GM18505 (cell line): Measurements from ENCODE around the gene TRPM3.

Experiments used
- ATAC-seq: cut with Tn5 transposase; IDR thresholded peaks from one replicate; pipeline ENCODE4 v1.9.1; 2021; ENCODE audit not compliant: unreplicated experiment
- POLR2A ChIP-seq: IDR thresholded peaks from 4 replicates; pipeline ENCODE4 v1.6.1; 2011; ENCODE audit warnings: borderline replicate concordance; ENCODE audit not compliant: insufficient read depth, insufficient read length; ENCODE audit errors: extremely low read depth

Gene TRPM3

DNA sequence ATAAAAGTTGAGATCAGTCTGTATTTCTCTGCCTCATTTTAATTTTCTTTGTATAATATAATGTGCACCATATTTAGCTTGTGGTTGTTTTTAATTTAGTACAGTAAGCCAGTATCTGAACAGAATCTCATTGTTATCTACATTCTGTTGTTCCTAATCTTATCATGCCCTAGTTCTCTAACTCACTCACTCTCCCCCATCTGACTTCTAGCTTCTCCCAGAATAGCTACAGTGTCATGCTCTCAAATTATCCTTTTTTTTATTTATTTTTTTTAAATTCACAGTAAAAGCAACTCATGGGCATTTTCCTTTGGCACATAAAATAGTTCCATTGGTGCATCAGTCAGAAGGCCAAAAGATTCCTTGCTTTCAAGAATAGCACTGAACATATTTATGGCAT is 156.6 kb downstream of the TRPM3 start:
- no peak for ATAC-seq
- TF ChIP-seq POLR2A = no peak

- no peak for ATAC-seq
- TF ChIP-seq POLR2A = no peak
These were observed 157.9 kb downstream of the TRPM3 start for GRCh38 chr9:70963554-70963953.

GRCh38 chr9:70962761-70963440 is 158.5 kb downstream of the TRPM3 start:
- TF ChIP-seq POLR2A = no peak
- ATAC-seq = no peak

DNA sequence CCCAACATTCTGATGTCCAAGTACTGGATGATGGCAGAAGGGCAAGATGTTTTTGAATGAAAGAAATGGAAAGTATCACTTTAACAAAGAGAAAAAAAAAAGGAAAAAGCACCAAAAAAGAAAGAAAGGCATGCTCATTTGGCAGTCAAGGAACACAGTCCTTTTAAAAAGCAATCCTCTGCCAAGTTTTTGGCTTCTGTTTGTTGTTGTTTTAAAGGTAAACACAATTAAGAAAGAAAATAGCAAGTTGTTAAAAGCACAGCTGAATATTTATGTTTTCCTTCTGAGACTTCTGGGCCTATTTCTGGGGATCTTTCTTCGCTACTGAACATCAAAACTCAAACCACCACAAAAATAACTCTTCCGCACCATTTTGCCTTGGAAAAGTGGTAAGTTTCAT is 162.1 kb downstream of the TRPM3 start:
- no peak for TF ChIP-seq POLR2A
- ATAC-seq = no peak

GRCh38 chr9:70954596-70955143 is 166.8 kb downstream of the TRPM3 start:
- ATAC-seq = no peak
- TF ChIP-seq POLR2A = no peak

DNA sequence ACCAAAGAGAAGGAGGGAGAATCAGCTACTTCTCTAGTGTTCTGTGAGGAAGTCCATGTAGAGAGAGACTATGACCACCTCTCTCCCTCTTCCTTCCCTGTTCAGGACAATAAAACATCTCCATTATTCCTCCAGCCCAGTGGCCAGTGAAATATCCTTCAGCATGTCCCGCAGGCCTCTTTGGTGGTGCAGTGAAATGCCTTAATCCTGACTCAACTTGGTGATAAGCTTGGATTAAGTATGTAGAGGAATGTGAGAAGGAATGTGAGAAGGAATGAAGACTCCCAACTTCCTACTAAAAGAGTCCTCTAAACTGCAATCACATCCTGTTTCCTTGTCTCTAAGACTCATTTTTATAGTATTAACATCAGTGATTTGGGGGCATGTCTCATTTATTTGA is 167.3 kb downstream of the TRPM3 start:
- no peak for TF ChIP-seq POLR2A
- no peak for ATAC-seq

DNA sequence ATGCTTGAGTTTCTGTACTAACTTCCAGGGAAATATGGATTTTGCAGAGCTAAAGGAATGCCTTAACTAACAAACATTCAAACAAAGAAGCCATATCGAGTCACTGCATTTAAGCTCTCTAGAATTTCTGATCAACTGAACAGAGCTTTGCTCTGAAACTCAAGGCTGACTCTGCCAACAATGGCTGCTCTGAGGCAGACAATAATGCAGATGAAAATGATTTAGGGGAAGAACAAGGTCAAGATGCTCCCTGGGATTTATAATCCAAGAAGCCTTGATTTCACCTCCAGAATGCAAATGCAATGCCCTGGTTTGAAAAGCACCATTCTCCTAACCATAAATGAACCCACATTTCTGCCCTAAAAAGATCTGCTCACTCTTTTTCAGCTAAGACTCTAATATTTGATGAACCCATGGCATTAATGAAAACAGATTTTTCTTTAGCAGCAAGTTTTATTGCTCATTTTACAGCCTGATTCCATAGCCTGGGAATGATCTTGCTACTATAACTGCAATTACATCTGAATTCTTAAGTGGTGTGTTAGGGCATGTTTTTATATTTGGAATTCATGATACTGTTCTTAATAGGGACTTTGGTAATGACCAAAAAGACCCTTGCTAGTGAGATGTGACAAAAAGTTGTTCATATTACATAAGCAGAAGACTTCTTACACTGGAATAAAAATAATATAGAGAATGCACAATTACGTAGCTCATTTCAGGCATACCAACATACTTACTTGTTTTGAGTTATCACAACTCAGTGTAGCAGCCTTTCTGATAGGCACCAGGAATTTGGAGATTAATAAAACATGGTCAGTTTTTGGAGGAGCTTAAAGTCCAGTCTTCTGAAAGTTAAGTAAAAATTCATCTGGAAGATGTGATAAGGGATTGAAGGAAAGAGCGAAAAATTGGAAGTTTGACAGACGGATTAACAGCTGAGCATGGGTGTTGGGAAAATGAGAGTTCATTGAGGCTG is 169.4 kb downstream of the TRPM3 start:
- no peak for ATAC-seq

DNA sequence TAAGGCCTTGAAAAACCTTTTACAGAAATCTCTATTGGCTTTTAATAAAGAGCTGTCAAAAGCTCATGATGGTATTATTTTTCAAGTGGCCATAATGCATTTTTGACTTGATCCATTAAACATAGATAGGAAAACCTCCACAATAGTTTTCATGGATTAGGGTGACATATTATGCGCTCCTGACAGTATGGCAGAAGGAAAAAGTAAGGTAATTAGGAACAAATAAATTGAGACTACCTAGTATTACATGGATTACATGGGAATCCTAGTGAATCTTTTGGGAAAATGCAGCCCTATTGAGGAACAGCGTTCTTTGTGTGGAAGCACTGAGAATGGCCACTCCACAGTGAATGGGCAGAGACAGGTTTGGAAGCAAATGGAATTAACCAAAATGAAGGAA is 171.2 kb downstream of the TRPM3 start:
- no peak for TF ChIP-seq POLR2A
- ATAC-seq = no peak

More for the DNA sequence above, 169.4 kb downstream of the TRPM3 start:
- TF ChIP-seq POLR2A = no peak

- no peak for ATAC-seq
- no peak for TF ChIP-seq POLR2A
These were observed 172.2 kb downstream of the TRPM3 start for GRCh38 chr9:70949239-70949638.

GRCh38 chr9:70948744-70949143 is 172.7 kb downstream of the TRPM3 start:
- ATAC-seq = no peak
- no peak for TF ChIP-seq POLR2A

GRCh38 chr9:70947511-70947910 is 173.9 kb downstream of the TRPM3 start:
- no peak for TF ChIP-seq POLR2A
- no peak for ATAC-seq

DNA sequence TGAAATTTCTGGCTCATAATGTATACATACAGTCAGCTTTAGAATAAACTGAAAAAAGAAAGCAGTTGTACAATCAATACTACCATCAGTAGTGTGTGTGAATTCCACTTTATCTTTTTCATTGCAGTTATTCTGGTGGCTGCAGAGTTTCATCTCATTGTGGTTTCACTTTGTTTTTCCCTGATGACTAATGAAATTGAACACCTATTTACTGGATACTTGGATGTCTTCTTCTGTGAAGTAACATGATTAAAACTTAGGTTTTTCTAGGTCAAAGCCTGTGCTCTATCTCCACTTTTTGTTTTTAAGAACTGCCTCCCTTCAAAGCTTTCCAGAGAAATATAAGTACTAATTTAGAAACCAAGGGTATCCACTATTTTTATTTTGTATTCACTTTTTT is 174.3 kb downstream of the TRPM3 start:
- no peak for ATAC-seq
- no peak for TF ChIP-seq POLR2A

DNA sequence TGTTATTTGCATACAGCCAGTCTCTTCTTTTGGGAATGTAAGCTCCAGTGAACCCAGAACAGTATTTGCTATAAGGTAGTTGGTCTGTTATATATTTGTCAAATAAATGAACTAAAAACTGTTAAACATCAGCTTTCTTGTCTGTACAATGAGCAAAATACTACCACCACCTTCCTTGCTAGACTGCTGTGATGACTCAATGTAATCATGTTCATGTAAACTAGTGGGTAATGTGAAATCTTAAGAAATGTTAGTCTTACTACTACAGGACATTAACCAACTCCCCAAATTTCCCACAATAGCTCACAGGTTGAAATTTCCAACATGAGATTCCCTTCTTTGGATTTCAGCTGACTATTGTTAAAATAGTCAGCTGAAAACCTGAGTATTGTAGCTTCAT is 176.1 kb downstream of the TRPM3 start:
- no peak for TF ChIP-seq POLR2A
- ATAC-seq = no peak
